CD4-positive, alpha-beta T cell (primary cell): ENCODE measurements around the gene NETO2. TPM values are rescaled to one million over a fixed set of nuclear protein-coding genes. Genes with fewer than 3 reads are reported as not detected.

Source experiments
- ATAC-seq: fragments of 200-7000 bp; cut with Tn5 transposase; one replicate; pipeline ENCODE4 v1.10.0; 2022; ENCODE audit warnings: mild to moderate bottlenecking; ENCODE audit not compliant: poor library complexity
- CTCF ChIA-PET: fragments of 350-600 bp; sonication (Branson Sonifier 250); formaldehyde crosslinking; loops from one replicate; lab custom pipeline; 2021; ENCODE audit warnings: antibody characterized with exemption, inconsistent platforms; lab: Charles Lee
- POLR2A ChIA-PET: fragments of 350-600 bp; sonication (Branson Sonifier 250); formaldehyde crosslinking; loops from one replicate; lab custom pipeline; 2021; ENCODE audit warnings: antibody characterized with exemption, inconsistent platforms; lab: Charles Lee
- DNase-seq, 14 experiments: peaks; one replicate each; pipeline ENCODE4 v3.0.0-alpha.2; 2013 to 2020; ENCODE audit warnings: mixed read lengths in 2 of 14
- H3K27ac ChIP-seq, 2 donors: one replicate each; pipeline versions ENCODE4 v1.5.1 to v1.7.0; 2013; ENCODE audit warnings: low read length in 2 of 2, low read depth in 1 of 2, mild to moderate bottlenecking in 1 of 2
- H3K27me3 ChIP-seq, 2 experiments: 1 replicate in 1 of 2; 2 replicates in 1 of 2; pipeline versions ENCODE4 v1.6.1 to v1.7.0; 2013; ENCODE audit warnings: low read length in 2 of 2, control low read depth in 1 of 2, mild to moderate bottlenecking in 1 of 2, moderate library complexity in 1 of 2; ENCODE audit not compliant: insufficient read depth in 2 of 2, control insufficient read depth in 1 of 2
- H3K36me3 ChIP-seq: one replicate; pipeline ENCODE4 v1.6.1; 2013; ENCODE audit warnings: low read length, control low read depth; ENCODE audit not compliant: insufficient read depth
- H3K4me1 ChIP-seq: one replicate; pipeline ENCODE4 v1.6.1; 2013; ENCODE audit warnings: low read length, control low read depth; ENCODE audit not compliant: insufficient read depth
- H3K4me3 ChIP-seq: one replicate; pipeline ENCODE4 v1.5.1; 2013; ENCODE audit warnings: mild to moderate bottlenecking, low read length, moderate library complexity
- H3K9me3 ChIP-seq, 2 experiments: 1 replicate in 1 of 2; 2 replicates in 1 of 2; pipeline versions ENCODE4 v1.6.1 to v1.7.0; 2013; ENCODE audit warnings: low read length in 2 of 2, mild to moderate bottlenecking in 2 of 2, control low read depth in 1 of 2, moderate library complexity in 1 of 2; ENCODE audit not compliant: control insufficient read depth in 1 of 2, insufficient read depth in 1 of 2
- H3K27ac Mint-ChIP-seq: one replicate; pipeline ENCODE4 v1.8.0; 2020; ENCODE audit warnings: mixed read lengths
- H3K27me3 Mint-ChIP-seq: one replicate; pipeline ENCODE4 v1.8.0; 2021; ENCODE audit warnings: mixed read lengths
- H3K36me3 Mint-ChIP-seq: one replicate; pipeline ENCODE4 v1.8.0; 2021; ENCODE audit warnings: low read depth, mixed read lengths
- H3K4me1 Mint-ChIP-seq: one replicate; pipeline ENCODE4 v1.8.0; 2021; ENCODE audit warnings: low read depth, mixed read lengths
- H3K4me3 Mint-ChIP-seq: one replicate; pipeline ENCODE4 v1.8.0; 2020; ENCODE audit warnings: mild to moderate bottlenecking, mixed read lengths
- H3K9me3 Mint-ChIP-seq: one replicate; pipeline ENCODE4 v1.8.0; 2020; ENCODE audit warnings: mixed read lengths
- intact Hi-C, 2 experiments: fragments of 100-400 bp; cut with DNase I in 1 of 2; cut with micrococcal nuclease in 1 of 2; formaldehyde crosslinking; loops; one replicate each; pipeline versions ENCODE4 v1.15.1 to v1.9.0; 2023 to 2025; cut with DNase I, micrococcal nuclease
- total RNA-seq, 174 experiments: library from RNA in 2 of 174; stranded (reverse) in 2 of 174; gene quantifications; one replicate each; pipeline ENCODE4 v1.2.3 and lab custom pipeline; 2021 to 2026
- TF ChIP-seq, protein P1 (sequence below): fragments of 200-600 bp; IDR thresholded peaks from one replicate; pipeline ENCODE4 v1.8.0; 2022; ENCODE audit warnings: antibody characterized with exemption, mild to moderate bottlenecking

Gene NETO2
- total RNA-seq, 2 experiments from 2014 or later, result 1.8 to 1.9 TPM

DNA sequence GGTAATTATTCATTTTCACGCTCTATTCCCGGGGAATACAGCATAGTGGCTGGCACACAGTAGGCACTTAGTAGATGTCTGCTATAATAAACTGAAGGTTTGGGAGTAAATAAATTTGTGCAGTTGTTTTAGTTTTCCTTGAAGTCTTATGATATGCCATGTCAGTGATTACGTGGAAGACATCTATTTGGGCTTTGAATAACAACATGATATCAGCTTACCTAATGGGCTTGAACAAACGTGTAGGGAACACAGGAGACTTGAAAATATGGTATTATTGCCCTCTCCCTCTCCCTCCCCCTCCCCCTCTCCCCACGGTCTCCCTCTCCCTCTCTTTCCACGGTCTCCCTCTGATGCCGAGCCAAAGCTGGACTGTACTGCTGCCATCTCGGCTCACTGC, 36.3 kb upstream of the NETO2 start:
- CTCF ChIA-PET, result no interaction called here
- Histone ChIP-seq H3K27ac (no peak overlapping the region), H3K4me1 (no peaks in the 10 kb centered on the region), H3K4me3 (no peak overlapping the region), H3K36me3 (no peaks in the 10 kb centered on the region), H3K27me3 (no peaks in the 10 kb centered on the region), H3K9me3 (no peaks in the 10 kb centered on the region)
- H3K36me3 Mint-ChIP-seq, result peaks cover 32% of the 10 kb centered on the region
- no peak for DNase-seq
- TF ChIP-seq, protein P1, sequence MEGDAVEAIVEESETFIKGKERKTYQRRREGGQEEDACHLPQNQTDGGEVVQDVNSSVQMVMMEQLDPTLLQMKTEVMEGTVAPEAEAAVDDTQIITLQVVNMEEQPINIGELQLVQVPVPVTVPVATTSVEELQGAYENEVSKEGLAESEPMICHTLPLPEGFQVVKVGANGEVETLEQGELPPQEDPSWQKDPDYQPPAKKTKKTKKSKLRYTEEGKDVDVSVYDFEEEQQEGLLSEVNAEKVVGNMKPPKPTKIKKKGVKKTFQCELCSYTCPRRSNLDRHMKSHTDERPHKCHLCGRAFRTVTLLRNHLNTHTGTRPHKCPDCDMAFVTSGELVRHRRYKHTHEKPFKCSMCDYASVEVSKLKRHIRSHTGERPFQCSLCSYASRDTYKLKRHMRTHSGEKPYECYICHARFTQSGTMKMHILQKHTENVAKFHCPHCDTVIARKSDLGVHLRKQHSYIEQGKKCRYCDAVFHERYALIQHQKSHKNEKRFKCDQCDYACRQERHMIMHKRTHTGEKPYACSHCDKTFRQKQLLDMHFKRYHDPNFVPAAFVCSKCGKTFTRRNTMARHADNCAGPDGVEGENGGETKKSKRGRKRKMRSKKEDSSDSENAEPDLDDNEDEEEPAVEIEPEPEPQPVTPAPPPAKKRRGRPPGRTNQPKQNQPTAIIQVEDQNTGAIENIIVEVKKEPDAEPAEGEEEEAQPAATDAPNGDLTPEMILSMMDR, result no peak
- ATAC-seq, result no peak
- H3K27me3 Mint-ChIP-seq, result no peaks in the 10 kb centered on the region
- intact Hi-C loops, result no loop called here
- no peak overlapping the region for H3K4me3 Mint-ChIP-seq
- H3K9me3 Mint-ChIP-seq, result no peaks in the 10 kb centered on the region
- H3K4me1 Mint-ChIP-seq, result no peaks in the 10 kb centered on the region
- H3K27ac Mint-ChIP-seq, result no peak overlapping the region
- POLR2A ChIA-PET, result no interaction called here

DNA sequence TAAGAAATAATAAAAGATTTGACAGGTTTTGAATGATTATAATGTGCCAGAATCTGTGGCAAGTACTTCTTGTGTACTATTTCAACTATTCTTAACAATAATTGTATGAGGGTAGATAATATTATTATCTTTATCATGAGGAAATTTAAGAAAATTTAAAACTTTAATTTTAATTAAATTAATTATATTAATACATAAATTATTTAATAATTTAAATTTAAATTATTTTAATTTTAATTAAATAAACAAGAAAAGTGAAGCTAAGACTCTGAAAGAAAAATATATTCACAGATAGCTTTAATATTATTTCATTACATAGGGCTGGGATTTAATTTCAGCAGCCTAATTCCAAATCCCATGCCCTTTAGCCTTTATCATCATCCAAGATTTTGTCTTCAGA, 31.4 kb upstream of the NETO2 start:
- no peaks in the 10 kb centered on the region for H3K27me3 Mint-ChIP-seq
- peaks cover 18% of the 10 kb centered on the region for H3K36me3 Mint-ChIP-seq
- Histone ChIP-seq H3K36me3 (no peaks in the 10 kb centered on the region), H3K4me3 (no peak overlapping the region), H3K9me3 (no peaks in the 10 kb centered on the region), H3K27ac (no peak overlapping the region), H3K4me1 (no peaks in the 10 kb centered on the region), H3K27me3 (no peaks in the 10 kb centered on the region)
- POLR2A ChIA-PET, result no interaction called here
- CTCF ChIA-PET, result interaction anchor here (0.9 kb wide), 1 partner anchor 14 kb away, joined by 3 read pairs; no protein-coding TSS in a partner anchor
- no peaks in the 10 kb centered on the region for H3K9me3 Mint-ChIP-seq
- no peak overlapping the region for H3K27ac Mint-ChIP-seq
- DNase-seq (no peak), ATAC-seq (no peak)
- no peaks in the 10 kb centered on the region for H3K4me1 Mint-ChIP-seq
- H3K4me3 Mint-ChIP-seq, result no peak overlapping the region
- TF ChIP-seq, protein P1, result no peak
- intact Hi-C loops, result no loop called here

DNA sequence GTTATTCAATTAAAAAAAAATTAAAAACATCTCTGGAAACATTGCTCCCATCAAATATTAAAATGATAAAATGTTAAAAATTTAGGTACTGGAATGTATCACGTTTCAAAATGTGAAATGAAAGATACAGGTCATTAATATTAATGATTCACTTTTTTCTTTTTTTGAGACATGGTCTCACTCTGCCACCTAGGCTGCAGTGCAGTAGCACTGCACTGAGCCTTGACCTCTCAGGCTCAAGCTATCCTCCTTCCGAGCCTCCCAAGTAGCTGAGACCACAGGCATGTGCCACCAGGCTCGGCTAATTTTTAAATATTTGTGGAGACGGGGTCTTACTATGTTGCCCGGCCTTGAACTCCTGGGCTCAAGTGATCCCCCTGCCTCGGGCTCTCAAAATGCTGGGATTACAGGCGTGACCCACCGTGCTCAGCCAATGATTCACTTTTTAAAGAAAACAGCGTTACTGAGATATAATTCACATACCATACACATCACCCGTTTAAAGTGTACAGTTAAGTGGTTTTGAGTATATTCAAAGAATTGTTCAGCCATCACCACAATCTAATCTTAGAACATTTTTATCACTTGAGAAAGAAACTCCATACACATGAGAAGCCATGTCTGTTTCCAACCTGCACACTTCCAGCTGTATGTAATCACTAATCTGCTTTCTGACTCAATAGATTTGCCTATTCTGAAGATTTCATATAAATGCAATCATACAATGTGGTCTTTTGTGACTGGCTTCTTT, 19.1 kb upstream of the NETO2 start:
- ChIA-PET POLR2A (no interaction called here), CTCF (interaction anchor here (1.2 to 2.8 kb wide), 2 partner anchors 21 to 125 kb away, joined by 3 to 7 read pairs; no protein-coding TSS in a partner anchor)
- Histone ChIP-seq H3K27ac (no peak overlapping the region), H3K9me3 (no peaks in the 10 kb centered on the region), H3K4me3 (no peak overlapping the region), H3K4me1 (no peaks in the 10 kb centered on the region), H3K36me3 (peaks cover 20% of the 10 kb centered on the region), H3K27me3 (no peaks in the 10 kb centered on the region)
- Mint-ChIP-seq H3K27ac (no peak overlapping the region), H3K9me3 (no peaks in the 10 kb centered on the region), H3K4me1 (no peaks in the 10 kb centered on the region), H3K4me3 (no peak overlapping the region), H3K27me3 (no peaks in the 10 kb centered on the region), H3K36me3 (peaks cover 39% of the 10 kb centered on the region)
- intact Hi-C loops, result no loop called here
- DNase-seq (no peak), ATAC-seq (no peak)
- TF ChIP-seq, protein P1, result no peak
